Osteoblast (primary cell): ENCODE results near the gene TMEM218. TPM values are rescaled to one million over a fixed set of nuclear protein-coding genes. Genes with fewer than 3 reads are reported as not detected.

Experiments used
- DNase-seq: peaks from one replicate; pipeline ENCODE4 v3.0.0; 2011; ENCODE audit warnings: low spot score, mixed read lengths; ENCODE audit not compliant: insufficient read length; ENCODE audit errors: missing footprints
- H2AFZ ChIP-seq: 2 replicates; pipeline ENCODE4 v1.6.0; 2011; ENCODE audit warnings: mild to moderate bottlenecking, low read length
- H3K27ac ChIP-seq: 2 replicates; pipeline ENCODE4 v1.5.1; 2011; ENCODE audit warnings: mild to moderate bottlenecking, low read depth, low read length, moderate library complexity
- H3K27me3 ChIP-seq: 2 replicates; pipeline ENCODE4 v1.6.0; 2012; ENCODE audit warnings: mild to moderate bottlenecking, control low read depth, inconsistent platforms, low read length, moderate library complexity; ENCODE audit not compliant: insufficient read depth
- H3K36me3 ChIP-seq: 2 replicates; pipeline ENCODE4 v1.5.1; 2011; ENCODE audit warnings: mild to moderate bottlenecking, low read length, control low read depth, moderate library complexity; ENCODE audit not compliant: insufficient read depth
- H3K4me1 ChIP-seq: 2 replicates; pipeline ENCODE4 v1.5.1; 2011; ENCODE audit warnings: mild to moderate bottlenecking, low read length, control low read depth, moderate library complexity; ENCODE audit not compliant: insufficient read depth
- H3K4me2 ChIP-seq: 2 replicates; pipeline ENCODE4 v1.6.0; 2011; ENCODE audit warnings: mild to moderate bottlenecking, low read length; ENCODE audit not compliant: insufficient read depth
- H3K4me3 ChIP-seq: fragments of 200-600 bp; sonication (generic); 3 replicates; pipeline ENCODE4 v1.5.1; 2012; ENCODE audit warnings: mild to moderate bottlenecking, low read length, inconsistent platforms; ENCODE audit not compliant: insufficient read depth
- H3K79me2 ChIP-seq: 2 replicates; pipeline ENCODE4 v1.6.0; 2012; ENCODE audit warnings: mild to moderate bottlenecking, low read length, control low read depth, inconsistent platforms; ENCODE audit not compliant: insufficient read depth
- H3K9me3 ChIP-seq: 2 replicates; pipeline ENCODE4 v1.5.1; 2011; ENCODE audit warnings: low read depth, low read length, control low read depth
- H4K20me1 ChIP-seq: 2 replicates; pipeline ENCODE4 v1.6.0; 2012; ENCODE audit warnings: mild to moderate bottlenecking, low read length, control low read depth; ENCODE audit not compliant: insufficient read depth
- CTCF ChIP-seq: IDR thresholded peaks from 2 replicates; pipeline ENCODE4 v1.5.1; 2011; ENCODE audit warnings: mild to moderate bottlenecking, low read depth, low read length, moderate library complexity; ENCODE audit errors: extremely low read depth
- total RNA-seq: library from RNA; depleted of rRNA; stranded (reverse); fragments of >200 nt; gene quantifications from 2 replicates; pipeline ENCODE4 v1.2.3, GENCODE V29; 2012

Gene TMEM218
- total RNA-seq, 1 donor: 30.0 TPM

GRCh38 chr11:125070699-125071254, 40.6 kb downstream of the TMEM218 start:
- Histone ChIP-seq H3K4me2 (no peak overlapping the region), H3K27me3 (no peaks in the 10 kb centered on the region), H3K27ac (no peak overlapping the region), H3K36me3 (no peaks in the 10 kb centered on the region), H3K4me1 (peaks cover 10% of the 10 kb centered on the region), H2AFZ (peak overlapping the region; percentile 18), H4K20me1 (no peaks in the 10 kb centered on the region), H3K9me3 (no peaks in the 10 kb centered on the region), H3K4me3 (no peak overlapping the region), H3K79me2 (no peaks in the 10 kb centered on the region)
- peak; percentile 89 for DNase-seq
- no peak for TF ChIP-seq CTCF

GRCh38 chr11:125069796-125070195, 41.6 kb downstream of the TMEM218 start:
- Histone ChIP-seq H3K27ac (no peak overlapping the region), H3K36me3 (no peaks in the 10 kb centered on the region), H3K79me2 (no peaks in the 10 kb centered on the region), H3K4me2 (no peak overlapping the region), H4K20me1 (no peaks in the 10 kb centered on the region), H3K4me1 (peaks cover 10% of the 10 kb centered on the region), H3K9me3 (no peaks in the 10 kb centered on the region), H2AFZ (peak overlapping the region; percentile 15), H3K27me3 (no peaks in the 10 kb centered on the region), H3K4me3 (no peak overlapping the region)
- peak; percentile 87 for DNase-seq
- TF ChIP-seq CTCF: no peak

GRCh38 chr11:125069008-125069407, 42.4 kb downstream of the TMEM218 start:
- TF ChIP-seq CTCF: no peak
- DNase-seq: no peak

GRCh38 chr11:125068368-125068767, 43.1 kb downstream of the TMEM218 start:
- Histone ChIP-seq H2AFZ (no peak overlapping the region), H3K27me3 (no peaks in the 10 kb centered on the region), H3K4me2 (no peak overlapping the region), H3K36me3 (no peaks in the 10 kb centered on the region), H4K20me1 (no peaks in the 10 kb centered on the region), H3K4me3 (no peak overlapping the region), H3K9me3 (no peaks in the 10 kb centered on the region), H3K79me2 (no peaks in the 10 kb centered on the region), H3K4me1 (peaks cover 16% of the 10 kb centered on the region), H3K27ac (no peak overlapping the region)
- DNase-seq: no peak
- TF ChIP-seq CTCF: no peak

More at GRCh38 chr11:125069008-125069407, 42.4 kb downstream of the TMEM218 start:
- H3K4me3 ChIP-seq: no peak overlapping the region
- peaks cover 10% of the 10 kb centered on the region for H3K4me1 ChIP-seq
- no peak overlapping the region for H3K4me2 ChIP-seq
- H3K27ac ChIP-seq: no peak overlapping the region
- no peak overlapping the region for H2AFZ ChIP-seq
- no peaks in the 10 kb centered on the region for H3K36me3 ChIP-seq
- no peaks in the 10 kb centered on the region for H4K20me1 ChIP-seq
- no peaks in the 10 kb centered on the region for H3K27me3 ChIP-seq
- H3K79me2 ChIP-seq: no peaks in the 10 kb centered on the region
- no peaks in the 10 kb centered on the region for H3K9me3 ChIP-seq
